Ramos (cell line): ENCODE measurements around the gene CMPK2.

Source experiments
- in situ Hi-C: fragments of 300-500 bp; cut with MboI; formaldehyde crosslinking; loops from one replicate; pipeline ENCODE4 v1.14.3; 2022; ENCODE audit warnings: low sequenced_read_pairs; ENCODE audit not compliant: unreplicated experiment

CMPK2 gene

DNA sequence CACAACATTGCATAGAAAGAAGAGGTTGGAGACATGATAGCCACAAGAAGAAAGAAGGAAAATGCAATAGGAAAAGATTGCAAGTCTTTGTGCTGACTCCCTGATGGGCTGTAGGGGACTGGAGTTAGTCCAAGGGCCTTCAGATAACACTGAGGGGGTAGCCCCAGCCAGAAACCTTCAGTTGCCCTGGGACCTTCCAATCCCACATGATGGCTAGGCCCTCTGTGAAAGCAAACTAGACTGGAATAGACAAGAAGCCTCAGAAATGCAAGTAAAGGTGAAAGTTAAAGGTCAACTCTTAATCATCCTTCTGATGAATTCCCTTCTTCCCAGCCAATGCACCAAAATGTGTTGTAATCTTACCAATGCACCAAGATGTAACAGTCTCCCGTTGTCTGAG lies 19.2 kb downstream of the CMPK2 start:
- in situ Hi-C loops = no loop called here

DNA sequence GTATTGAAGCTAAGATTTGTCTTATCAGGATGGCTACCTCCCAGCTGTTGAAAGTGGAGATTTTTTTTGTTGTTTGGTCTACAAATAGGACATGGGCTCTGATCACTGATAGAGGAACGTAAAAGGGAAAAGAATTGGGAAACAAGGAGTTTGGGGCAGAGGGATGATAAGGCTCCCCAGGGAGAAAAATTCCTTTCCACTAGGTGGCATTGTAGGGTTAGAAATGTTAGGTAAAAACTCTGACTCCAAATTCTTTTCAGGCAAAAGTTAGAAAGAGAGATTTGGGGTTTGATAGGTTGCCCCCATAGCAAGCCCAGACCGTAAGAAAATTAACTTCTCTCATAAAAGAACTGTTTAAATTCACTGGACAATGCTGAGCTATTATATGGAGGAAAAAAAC lies 19.8 kb downstream of the CMPK2 start:
- in situ Hi-C loops = no loop called here

- in situ Hi-C loops = no loop called here
Observed at GRCh38 chr2:6845312-6845711, 20.4 kb downstream of the CMPK2 start.

DNA sequence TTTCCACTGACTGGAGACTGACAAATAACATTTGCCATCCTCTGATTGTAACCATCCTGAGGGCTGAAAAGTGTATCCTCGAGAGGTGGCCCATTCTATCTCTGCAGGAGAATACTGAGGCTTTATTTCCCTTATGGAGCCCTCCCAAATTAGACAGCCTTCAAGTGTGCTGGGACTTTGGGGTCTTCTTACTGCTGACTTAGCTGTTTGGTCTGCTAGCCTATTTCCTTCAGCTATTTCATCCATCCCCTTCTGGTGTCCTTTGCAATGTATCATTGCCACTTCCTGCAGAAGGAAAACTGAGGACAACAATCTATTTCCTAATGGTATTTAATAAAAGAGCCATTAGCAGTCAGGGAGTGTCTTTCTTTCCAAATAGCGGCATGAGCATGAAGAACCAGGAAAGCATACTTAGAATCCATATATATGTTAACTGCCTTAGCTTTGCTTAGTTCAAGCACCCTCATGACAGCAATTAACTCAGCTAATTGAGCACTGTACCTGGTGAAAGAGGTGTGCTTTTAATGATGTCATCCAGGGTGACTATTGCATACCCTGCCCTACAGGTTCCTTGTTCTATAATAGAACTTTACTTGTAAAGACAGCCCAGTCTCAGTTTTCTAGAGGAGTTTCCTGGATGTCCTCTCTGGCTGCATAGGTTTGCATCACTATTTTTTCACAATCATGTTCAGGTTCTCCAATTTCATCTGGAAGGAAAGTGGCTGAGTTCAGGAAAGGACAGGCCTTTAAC lies 24.0 kb downstream of the CMPK2 start:
- in situ Hi-C loops = no loop called here

- in situ Hi-C loops = no loop called here
Observed at GRCh38 chr2:6838673-6839319, 26.9 kb downstream of the CMPK2 start.

DNA sequence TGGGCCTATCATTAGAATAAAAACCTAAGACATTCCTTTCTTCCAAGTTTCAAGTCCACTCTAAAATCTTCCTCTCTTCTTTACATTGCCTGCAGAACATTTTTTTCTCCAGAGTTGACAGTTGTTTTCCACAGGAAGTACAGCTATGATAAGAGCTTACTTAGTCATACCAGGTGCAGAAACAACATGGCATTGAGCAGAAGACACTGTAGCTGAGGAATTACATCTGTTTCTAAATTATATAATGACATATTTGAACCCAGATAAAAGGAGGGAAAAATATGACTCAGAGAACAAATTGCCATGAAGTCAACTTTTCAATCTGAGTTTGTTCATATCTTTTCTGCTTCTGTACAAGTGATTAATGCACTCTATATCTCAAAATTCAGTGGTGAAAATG lies 30.2 kb downstream of the CMPK2 start:
- in situ Hi-C loops = no loop called here

GRCh38 chr2:6834163-6834562 lies 31.5 kb downstream of the CMPK2 start:
- in situ Hi-C loops = no loop called here

DNA sequence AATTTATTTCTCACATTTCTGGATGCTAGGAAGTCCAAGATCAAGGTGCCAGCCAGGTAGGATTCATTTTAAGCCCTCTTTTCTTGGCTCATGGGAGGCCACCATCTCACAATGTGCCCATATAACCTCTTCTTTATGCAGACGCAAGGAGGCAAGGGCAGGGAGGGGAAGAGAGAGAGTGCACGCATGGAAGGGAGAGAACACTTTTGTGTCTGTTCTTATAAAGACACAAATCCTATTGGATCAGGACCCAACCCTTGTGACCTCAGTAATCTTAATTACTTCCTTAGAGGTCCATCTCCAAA lies 32.5 kb downstream of the CMPK2 start:
- in situ Hi-C loops = no loop called here

- in situ Hi-C loops = no loop called here
Observed at GRCh38 chr2:6832596-6833299, 33.0 kb downstream of the CMPK2 start.

- in situ Hi-C loops = no loop called here
Observed at GRCh38 chr2:6831229-6831628, 34.5 kb downstream of the CMPK2 start.

DNA sequence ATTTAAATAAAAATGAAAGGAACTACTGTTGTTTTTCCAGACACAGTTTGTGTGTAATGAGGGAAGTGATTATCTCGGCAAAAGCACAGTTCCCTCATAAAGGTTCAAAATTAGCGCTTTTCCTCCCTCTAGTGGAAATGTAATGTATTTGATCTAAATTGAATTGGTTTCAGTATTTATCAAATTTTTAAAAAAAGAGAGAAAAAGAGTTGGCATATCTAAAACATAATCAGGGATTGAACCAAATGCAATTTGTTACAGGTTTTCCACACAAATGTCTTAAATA lies 37.5 kb downstream of the CMPK2 start:
- in situ Hi-C loops = no loop called here

DNA sequence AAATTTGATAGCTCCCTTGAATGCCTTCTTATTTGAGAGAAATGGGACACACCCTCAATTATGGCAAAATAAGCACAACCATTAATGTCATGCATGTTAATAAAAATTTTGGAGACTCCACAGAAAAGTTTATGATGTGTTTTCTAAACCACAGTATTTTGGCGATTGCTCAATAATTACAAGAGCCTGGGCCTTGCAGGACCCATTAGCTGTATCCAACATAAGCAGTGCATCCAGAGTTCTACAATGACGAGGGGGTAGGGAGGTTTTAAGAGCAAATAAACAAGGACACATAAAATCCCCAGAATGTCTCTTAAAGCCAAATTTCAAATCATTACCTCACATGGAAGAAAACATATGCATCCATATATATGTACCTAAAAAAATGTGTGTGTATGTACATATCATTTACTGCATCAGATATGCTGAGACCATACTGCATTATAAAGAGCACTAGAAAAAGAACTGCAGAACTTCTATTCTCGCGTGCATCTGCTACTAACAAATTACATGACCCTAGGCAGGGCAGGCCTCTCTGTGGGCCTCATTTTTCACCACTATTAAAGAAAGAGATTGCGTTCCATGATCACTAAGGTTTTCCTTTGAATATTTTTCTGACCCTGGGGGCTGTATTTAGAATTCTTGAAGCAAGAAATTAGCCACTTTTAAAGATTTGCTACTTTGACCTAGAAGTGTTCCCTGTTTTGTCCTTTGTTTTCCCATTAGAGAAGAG lies 38.0 kb downstream of the CMPK2 start:
- in situ Hi-C loops = no loop called here

GRCh38 chr2:6826081-6826913 lies 39.4 kb downstream of the CMPK2 start:
- in situ Hi-C loops = no loop called here

- in situ Hi-C loops = no loop called here
Observed at GRCh38 chr2:6824962-6825361, 40.7 kb downstream of the CMPK2 start.

GRCh38 chr2:6823111-6823510 lies 42.6 kb downstream of the CMPK2 start:
- in situ Hi-C loops = no loop called here

DNA sequence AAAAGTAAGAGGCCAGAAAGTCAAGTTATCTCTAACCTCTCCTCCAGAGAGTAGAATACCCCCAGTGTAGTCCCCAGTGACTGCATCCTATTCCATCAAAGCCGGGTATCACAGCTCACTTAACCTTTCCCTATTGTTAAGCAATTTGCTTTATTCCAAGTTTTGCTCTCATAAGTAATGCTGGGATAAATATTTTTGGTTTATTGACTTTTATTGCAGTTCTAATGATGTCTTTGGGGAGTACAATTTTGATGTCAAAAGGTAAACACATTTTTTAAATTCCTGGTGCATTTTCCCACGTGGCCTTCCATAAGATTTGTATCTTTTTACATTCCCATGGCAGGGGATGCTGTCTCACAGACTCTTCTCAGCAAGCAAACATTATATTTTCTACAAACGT lies 43.3 kb downstream of the CMPK2 start:
- in situ Hi-C loops = no loop called here

DNA sequence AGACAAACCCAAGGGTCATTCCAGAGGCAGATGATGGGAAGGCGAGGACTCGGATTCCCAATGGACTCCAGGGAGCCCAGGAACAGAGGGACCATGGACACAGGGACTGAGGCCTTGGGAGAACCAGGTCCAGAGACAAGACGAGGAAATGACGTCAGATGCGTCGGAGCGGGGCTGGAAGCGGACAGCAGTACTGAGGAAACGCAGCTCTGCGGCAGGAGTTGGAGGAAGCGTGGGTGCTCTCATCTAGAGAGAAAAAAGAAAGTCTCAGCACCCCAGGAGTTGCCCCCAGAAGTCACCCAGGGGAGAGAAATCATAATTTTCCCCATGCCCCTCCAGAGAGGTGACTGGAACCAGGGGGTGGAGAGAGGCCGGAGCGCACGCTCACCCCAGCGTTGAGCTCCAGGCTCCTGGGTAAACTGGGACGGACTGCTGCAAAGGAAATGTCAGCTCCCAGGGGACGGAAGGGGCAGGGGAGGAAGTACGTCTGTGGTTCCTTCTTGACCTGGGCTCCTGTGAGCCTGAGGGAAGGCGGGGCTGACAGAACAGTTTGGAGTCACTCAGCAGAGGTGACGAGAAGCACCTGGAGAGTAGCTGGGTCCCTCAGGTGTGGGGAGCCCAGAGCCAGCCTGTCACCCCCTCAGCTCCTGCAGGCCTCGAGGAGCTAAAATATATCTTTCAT lies 44.7 kb downstream of the CMPK2 start:
- in situ Hi-C loops = no loop called here

DNA sequence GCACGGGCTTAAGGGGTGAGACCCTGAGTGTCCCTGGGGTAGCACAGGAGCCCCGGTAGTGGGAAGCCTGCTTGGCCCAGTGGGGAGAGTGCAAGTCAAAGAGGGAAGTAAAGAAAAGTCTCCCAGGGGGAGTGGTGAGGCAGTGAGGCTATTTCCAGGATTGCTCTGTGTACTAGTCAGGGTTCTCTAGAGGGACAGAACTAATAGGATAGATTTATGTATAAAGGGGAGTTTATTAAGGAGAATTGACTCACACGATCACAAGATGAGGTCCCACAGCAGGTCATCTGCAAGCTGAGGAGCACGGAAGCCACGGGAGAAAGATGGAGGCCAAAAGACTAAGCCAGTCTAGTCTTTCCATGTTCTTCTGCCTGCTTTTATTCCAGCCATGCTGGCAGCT lies 45.5 kb downstream of the CMPK2 start:
- in situ Hi-C loops = no loop called here

GRCh38 chr2:6819668-6820067 lies 46.0 kb downstream of the CMPK2 start:
- in situ Hi-C loops = no loop called here

DNA sequence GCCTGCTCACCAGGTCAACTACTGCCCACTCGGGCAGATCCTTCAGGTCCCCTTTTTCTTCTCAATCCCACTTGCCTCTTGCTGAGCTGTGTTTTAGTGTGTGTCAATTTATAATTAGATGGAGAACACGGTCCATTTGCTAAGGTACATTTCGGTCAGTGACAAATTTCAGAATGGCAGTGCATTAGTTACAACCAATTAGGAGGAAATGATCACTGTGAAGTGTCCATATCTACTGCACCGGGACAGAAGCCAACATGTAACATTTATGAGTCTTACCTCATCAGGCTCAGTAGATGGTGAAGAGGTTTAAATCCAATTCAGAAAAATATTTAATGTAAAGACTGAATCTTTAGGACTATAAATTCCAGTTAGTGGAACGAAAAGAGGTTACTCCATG lies 47.7 kb downstream of the CMPK2 start:
- in situ Hi-C loops = no loop called here
